HepG2 (cell line): ENCODE measurements around the gene SLC25A18. TPM values are rescaled to one million over a fixed set of nuclear protein-coding genes. Genes with fewer than 3 reads are reported as not detected.

Experiments used
- ATAC-seq: fragments of 200-7000 bp; cut with Tn5 transposase; 3 replicates; pipeline ENCODE4 v1.9.1; 2020; ENCODE audit warnings: mild to moderate bottlenecking, moderate library complexity
- BruUV-seq: library from RNA; stranded (reverse); fragments of 400-500 nt; replicated peaks from 2 replicates; lab custom pipeline; 2021; lab: Mats Ljungman, UMichigan
- CTCF ChIA-PET: fragments of 300-600 bp; formaldehyde crosslinking; extraction: SDS; loops from one replicate; lab custom pipeline; 2021; ENCODE audit warnings: low total read pairs, inconsistent platforms, low intra/inter-chr PET ratio; lab: Yijun Ruan, JAX
- POLR2A ChIA-PET: fragments of 350-600 bp; sonication (Branson Sonifier 250); formaldehyde crosslinking; loops from one replicate; lab custom pipeline; 2020; ENCODE audit warnings: antibody characterized with exemption, inconsistent platforms; lab: Yijun Ruan, JAX
- DNase-seq: peaks from one replicate; pipeline ENCODE4 v3.0.0-alpha.2; 2015; ENCODE audit warnings: low spot score
- FAIRE-seq: peaks from 3 replicates; lab custom pipeline; 2011; peaks lifted over from hg19 to GRCh38; lab: Jason Lieb, UNC
- H2AFZ ChIP-seq: one replicate; pipeline ENCODE4 v1.6.1; 2011; ENCODE audit warnings: low read length, inconsistent platforms
- H3K27ac ChIP-seq: fragments of 300-600 bp; 3 replicates; pipeline ENCODE4 v1.8.0; 2011; ENCODE audit warnings: mixed run types, mild to moderate bottlenecking, mixed read lengths, low read length, inconsistent platforms; ENCODE audit not compliant: insufficient read depth; ENCODE audit errors: extremely low read length
- H3K27me3 ChIP-seq, 2 experiments: fragments of 200-600 bp in 1 of 2; 2 replicates in 1 of 2; 3 replicates in 1 of 2; pipeline versions ENCODE4 v1.6.0 to v1.8.0; 2011; ENCODE audit warnings: low read length in 2 of 2, mild to moderate bottlenecking in 2 of 2, moderate library complexity in 2 of 2, inconsistent platforms in 1 of 2; ENCODE audit not compliant: insufficient read depth in 2 of 2, control insufficient read depth in 1 of 2
- H3K36me3 ChIP-seq, 2 experiments: fragments of 200-600 bp in 1 of 2; replicated peaks in 1 of 2; 2 replicates in 1 of 2; 3 replicates in 1 of 2; pipeline versions ENCODE4 v1.5.1 to v1.8.0; 2011; ENCODE audit warnings: low read length in 2 of 2, inconsistent platforms in 1 of 2; ENCODE audit not compliant: insufficient read depth in 2 of 2, control insufficient read depth in 1 of 2
- H3K4me1 ChIP-seq: 2 replicates; pipeline ENCODE4 v1.5.1; 2012; ENCODE audit warnings: low read length, inconsistent platforms; ENCODE audit not compliant: insufficient read depth
- H3K4me2 ChIP-seq: 2 replicates; pipeline ENCODE4 v1.6.0; 2011; ENCODE audit warnings: low read depth, low read length, inconsistent platforms
- H3K4me3 ChIP-seq, 3 experiments: fragments of 200-600 bp in 1 of 3; sonication (generic), shearing (Covaris generic) in 1 of 3; replicated peaks in 1 of 3; 2 replicates each; pipeline ENCODE4 v1.5.1; 2011 to 2016; ENCODE audit warnings: low read length in 3 of 3, inconsistent platforms in 2 of 3, low read depth in 2 of 3, mild to moderate bottlenecking in 2 of 3, control low read depth in 1 of 3, mixed read lengths in 1 of 3; ENCODE audit not compliant: insufficient read depth in 1 of 3
- H3K79me2 ChIP-seq: one replicate; pipeline ENCODE4 v1.6.1; 2011; ENCODE audit warnings: low read length, inconsistent platforms; ENCODE audit not compliant: insufficient read depth
- H3K9ac ChIP-seq: 2 replicates; pipeline ENCODE4 v1.6.0; 2011; ENCODE audit warnings: mild to moderate bottlenecking, low read depth, low read length, inconsistent platforms; ENCODE audit not compliant: insufficient read depth
- H3K9me3 ChIP-seq: 2 replicates; pipeline ENCODE4 v1.5.1; 2012; ENCODE audit warnings: mild to moderate bottlenecking, low read length
- H4K20me1 ChIP-seq: 2 replicates; pipeline ENCODE4 v1.6.0; 2011; ENCODE audit warnings: inconsistent platforms, mild to moderate bottlenecking, low read length, moderate library complexity; ENCODE audit not compliant: insufficient read depth
- LCORL ChIP-seq, 2 experiments: fragments of 450-650 bp in 1 of 2; sonication (generic) in 1 of 2; formaldehyde crosslinking in 1 of 2; IDR thresholded peaks; 2 replicates each; pipeline versions ENCODE4 v1.5.0 to v1.6.1; 2017 to 2020; ENCODE audit warnings: antibody characterized with exemption in 1 of 2, missing genetic modification reagents in 1 of 2
- MIER2 ChIP-seq: IDR thresholded peaks from 2 replicates; pipeline ENCODE4 v1.6.1; 2016; ENCODE audit warnings: missing biosample characterization, missing genetic modification reagents
- TFDP1 ChIP-seq: IDR thresholded peaks from 2 replicates; pipeline ENCODE4 v1.6.1; 2016; ENCODE audit warnings: missing compliant biosample characterization, missing genetic modification reagents, borderline replicate concordance
- ZBTB1 ChIP-seq: sonication (generic); formaldehyde crosslinking; IDR thresholded peaks from 2 replicates; pipeline ENCODE4 v1.4.0; 2020; ENCODE audit warnings: missing genetic modification reagents, borderline replicate concordance
- ZNF674 ChIP-seq: sonication (generic); formaldehyde crosslinking; IDR thresholded peaks from 2 replicates; pipeline ENCODE4 v1.5.0; 2020; ENCODE audit warnings: low read depth, mild to moderate bottlenecking, missing genetic modification reagents
- WGBS: methylation state at CpG from one replicate; pipeline ENCODE4 v1.1.6; 2017; ENCODE audit warnings: low lambda C conversion rate; 5-methylcytosine and 5-hydroxymethylcytosine counted together
- in situ Hi-C: cut with HindIII; loops from 2 replicates; pipeline ENCODE4 v1.10.0; 2017; ENCODE audit warnings: low pct_unique_long_range_greater_than_20kb; ENCODE audit not compliant: extremely low pct_ligation_motif_present
- intact Hi-C: fragments of 100-400 bp; cut with micrococcal nuclease; formaldehyde crosslinking; loops from one replicate; pipeline ENCODE4 v1.10.0; 2022; ENCODE audit not compliant: unreplicated experiment
- polyA plus RNA-seq, 8 experiments: library from polyadenylated mRNA; depleted of rRNA in 3 of 8; stranded (reverse) in 7 of 8; unstranded in 1 of 8; fragments of >200 nt; fragmentation: Illumina TruSeq in 4 of 8; extraction: Trizol in 4 of 8; gene quantifications; 2 replicates each; pipeline versions ENCODE4 v1.2.1 to v1.2.3, GENCODE V29; 2011 to 2016; ENCODE audit warnings: low read depth in 4 of 8, missing spikeins in 1 of 8, mixed read lengths in 1 of 8; ENCODE audit not compliant: insufficient read depth in 1 of 8
- total RNA-seq, 5 experiments: library from RNA; depleted of rRNA; stranded (reverse); fragments of >200 nt; fragmentation: Illumina TruSeq; extraction: Trizol; gene quantifications; 2 replicates each; pipeline ENCODE4 v1.2.3, GENCODE V29; 2016; ENCODE audit warnings: low read depth in 1 of 5

Gene SLC25A18
- total and polyA plus RNA-seq, 2 of the 13 experiments (the other 11 are each of a cell fraction or from before 2014, with no cell fraction given), result 0.28 to 0.75 TPM

GRCh38 chr22:17628406-17629172 is 65.3 kb downstream of the SLC25A18 start, which contains the start of gene ATP6V1E1 (continued):
- TF ChIP-seq TFDP1, result no peak
- TF ChIP-seq ZNF674, result 0 out of 2 replicates have a peak, but pooled peaks have one; percentile 71
- TF ChIP-seq ZBTB1, result no peak

GRCh38 chr22:17629173-17629489 is 65.8 kb downstream of the SLC25A18 start:
- CTCF ChIA-PET, result no interaction called here
- ATAC-seq (peak; percentile 4; the same call in 1 of the 3 replicates), FAIRE-seq (no peak), DNase-seq (no peak)
- H3K9me3 ChIP-seq, result no peaks in the 10 kb centered on the region
- peaks cover 29% of the 10 kb centered on the region for H3K79me2 ChIP-seq
- intact Hi-C loops, result no loop called here
- H2AFZ ChIP-seq, result no peak overlapping the region
- peaks cover 35% of the 10 kb centered on the region for H3K4me1 ChIP-seq
- peak overlapping the region; percentile 97 for H3K9ac ChIP-seq
- H3K27ac ChIP-seq, result peak overlapping the region; percentile 83
- BruUV-seq, result TSS peak; percentile 96
- in situ Hi-C loops, result no loop called here
- TF ChIP-seq MIER2 (CRISPR knock-in tag) (no peak), LCORL (IDR thresholded peaks at IDR 0.05) (no peak), LCORL (CRISPR knock-in tag; IDR thresholded peaks at IDR 0.05) (0 out of 2 replicates have a peak, but pooled peaks have one; percentile 16)
- 0% methylated on average over 1 of the region's 1 CpG for WGBS
- POLR2A ChIA-PET, result interaction anchor here (1.0 kb wide), 1 partner anchor 10 kb away, joined by 4 read pairs; the partner anchor contains the start of gene BCL2L13
- 0 out of 5 replicates have a peak, but pooled peaks cover 0 to 10% of the 10 kb centered on the region in 2 experiments for H3K36me3 ChIP-seq
- peak overlapping the region; percentile 75 for H3K4me2 ChIP-seq
- H3K4me3 ChIP-seq, result peak overlapping the region; percentile 96 to 100 (median 98)
- H4K20me1 ChIP-seq, result no peaks in the 10 kb centered on the region; the same call in 1 of the 2 replicates
- H3K27me3 ChIP-seq, result no peaks in the 10 kb centered on the region; a peak in 1 of 5 replicates
